ENCODE data around the gene TSBP1. TPM values are rescaled to one million over a fixed set of nuclear protein-coding genes. Genes with fewer than 3 reads are reported as not detected.
A peak's percentile ranks its signal among the peaks of the same experiment; 100 is the strongest.
"Not testable (repeated sequence)": the region's sequence is repeated elsewhere in the genome, so short reads cannot be mapped to it uniquely, and the experiment has no call there.

Gene TSBP1
- total RNA-seq, 1 experiment from 2014 or later, result not detected

- DNase-seq (ENCODE audit: low read depth), result no peak
Measured at GRCh38 chr6:32375739-32376529, 4.2 kb upstream of the TSBP1 start.

GRCh38 chr6:32371229-32371628 is 474 bp downstream of the TSBP1 start:
- no peak for DNase-seq (ENCODE audit: low read depth)

- DNase-seq (ENCODE audit: low read depth), result peak; percentile 15
Measured at GRCh38 chr6:32370505-32370904, 1.2 kb downstream of the TSBP1 start.

GRCh38 chr6:32369660-32370059 is 2.0 kb downstream of the TSBP1 start:
- DNase-seq (ENCODE audit: low read depth), result peak; percentile 90

GRCh38 chr6:32367644-32368043 is 4.1 kb downstream of the TSBP1 start:
- no peak for DNase-seq (ENCODE audit: low read depth)

- DNase-seq (ENCODE audit: low read depth), result not testable (repeated sequence)
Measured at GRCh38 chr6:32359225-32359624, 12.5 kb downstream of the TSBP1 start.

- not testable (repeated sequence) for DNase-seq (ENCODE audit: low read depth)
Measured at GRCh38 chr6:32358548-32358947, 13.2 kb downstream of the TSBP1 start.

- DNase-seq (ENCODE audit: low read depth), result no peak
Measured at GRCh38 chr6:32355018-32355417, 16.7 kb downstream of the TSBP1 start.

- DNase-seq (ENCODE audit: low read depth), result no peak
Measured at GRCh38 chr6:32353348-32353747, 18.4 kb downstream of the TSBP1 start.

GRCh38 chr6:32340242-32340641 is 31.5 kb downstream of the TSBP1 start:
- DNase-seq (ENCODE audit: low read depth), result no peak

GRCh38 chr6:32337186-32337805 is 34.4 kb downstream of the TSBP1 start:
- no peak for DNase-seq (ENCODE audit: low read depth)

GRCh38 chr6:32332433-32332832 is 39.3 kb downstream of the TSBP1 start:
- DNase-seq (ENCODE audit: low read depth), result no peak

GRCh38 chr6:32329141-32329540 is 42.6 kb downstream of the TSBP1 start:
- DNase-seq (ENCODE audit: low read depth), result no peak

GRCh38 chr6:32327103-32327502 is 44.6 kb downstream of the TSBP1 start:
- no peak for DNase-seq (ENCODE audit: low read depth)

GRCh38 chr6:32318501-32318900 is 53.2 kb downstream of the TSBP1 start:
- no peak for DNase-seq (ENCODE audit: low read depth)

- no peak for DNase-seq (ENCODE audit: low read depth)
Measured at GRCh38 chr6:32317541-32317940, 54.2 kb downstream of the TSBP1 start.

- no peak for DNase-seq (ENCODE audit: low read depth)
Measured at GRCh38 chr6:32313964-32314363, 57.7 kb downstream of the TSBP1 start.

GRCh38 chr6:32298632-32299336 is 72.9 kb downstream of the TSBP1 start:
- peak; percentile 74 for DNase-seq (ENCODE audit: low read depth)

GRCh38 chr6:32294980-32295379 is 76.7 kb downstream of the TSBP1 start:
- not testable (repeated sequence) for DNase-seq (ENCODE audit: low read depth)

- DNase-seq (ENCODE audit: low read depth), result no peak
Measured at GRCh38 chr6:32294566-32294965, 77.1 kb downstream of the TSBP1 start.

- no peak for DNase-seq (ENCODE audit: low read depth)
Measured at GRCh38 chr6:32293695-32294094, 78.0 kb downstream of the TSBP1 start.

- no peak for DNase-seq (ENCODE audit: low read depth)
Measured at GRCh38 chr6:32291543-32291942, 80.2 kb downstream of the TSBP1 start.

Measured in M059J (cell line).